Prostate gland (tissue), 2 donors: Measurements from ENCODE around the gene CXCR3.

Source experiments
- POLR2A ChIP-seq: fragments of 450-650 bp; IDR thresholded peaks from one replicate; pipeline ENCODE4 v1.6.1; 2016; ENCODE audit warnings: antibody characterized with exemption, mild to moderate bottlenecking
- POLR2AphosphoS5 ChIP-seq: sonication (generic); formaldehyde crosslinking; IDR thresholded peaks from one replicate; pipeline ENCODE4 v1.6.1; 2017; ENCODE audit warnings: antibody characterized with exemption
- TF ChIP-seq, protein P1 (sequence below), 4 experiments: fragments of 200-600 bp in 2 of 4; fragments of 450-650 bp in 2 of 4; sonication (generic) in 2 of 4; IDR thresholded peaks; 1 replicate in 3 of 4; 2 replicates in 1 of 4; pipeline ENCODE4 v1.5.1; 2016 to 2019; ENCODE audit warnings: antibody characterized with exemption in 4 of 4, mild to moderate bottlenecking in 2 of 4, moderate library complexity in 2 of 4

- TF ChIP-seq, protein P1, sequence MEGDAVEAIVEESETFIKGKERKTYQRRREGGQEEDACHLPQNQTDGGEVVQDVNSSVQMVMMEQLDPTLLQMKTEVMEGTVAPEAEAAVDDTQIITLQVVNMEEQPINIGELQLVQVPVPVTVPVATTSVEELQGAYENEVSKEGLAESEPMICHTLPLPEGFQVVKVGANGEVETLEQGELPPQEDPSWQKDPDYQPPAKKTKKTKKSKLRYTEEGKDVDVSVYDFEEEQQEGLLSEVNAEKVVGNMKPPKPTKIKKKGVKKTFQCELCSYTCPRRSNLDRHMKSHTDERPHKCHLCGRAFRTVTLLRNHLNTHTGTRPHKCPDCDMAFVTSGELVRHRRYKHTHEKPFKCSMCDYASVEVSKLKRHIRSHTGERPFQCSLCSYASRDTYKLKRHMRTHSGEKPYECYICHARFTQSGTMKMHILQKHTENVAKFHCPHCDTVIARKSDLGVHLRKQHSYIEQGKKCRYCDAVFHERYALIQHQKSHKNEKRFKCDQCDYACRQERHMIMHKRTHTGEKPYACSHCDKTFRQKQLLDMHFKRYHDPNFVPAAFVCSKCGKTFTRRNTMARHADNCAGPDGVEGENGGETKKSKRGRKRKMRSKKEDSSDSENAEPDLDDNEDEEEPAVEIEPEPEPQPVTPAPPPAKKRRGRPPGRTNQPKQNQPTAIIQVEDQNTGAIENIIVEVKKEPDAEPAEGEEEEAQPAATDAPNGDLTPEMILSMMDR (IDR thresholded peaks at IDR 0.05): no peak
- no peak for TF ChIP-seq POLR2A
- TF ChIP-seq POLR2AphosphoS5: no peak
Observed at GRCh38 chrX:71634366-71634765, 16.1 kb upstream of the CXCR3 start.
